ENCODE measurements around the gene NHEJ1. TPM values are rescaled to one million over a fixed set of nuclear protein-coding genes. Genes with fewer than 3 reads are reported as not detected.

The NHEJ1 gene
- total and polyA plus RNA-seq, 2 of the 13 experiments (the other 11 are each of a cell fraction or from before 2014, with no cell fraction given): 30.0 to 30.7 TPM

GRCh38 chr2:219177552-219178376 lies 17.1 kb upstream of the NHEJ1 start, which contains the start of gene RETREG2:
RETREG2 (plus strand) TSS chr2:219178275; CDS start chr2:219178353, 78 bp downstream.
- BruUV-seq (replicated peaks): TSS peak; percentile 61
- WGBS (ENCODE audit: low lambda C conversion rate): under 1% methylated on average over 42 of the region's 67 CpGs
- FAIRE-seq (peak; percentile 93), ATAC-seq (peak; percentile 83), DNase-seq (ENCODE audit: low spot score) (peak; percentile 93)
- H3K9me3 ChIP-seq (ENCODE audit: low read length): no peaks in the 10 kb centered on the region
- H3K9ac ChIP-seq (ENCODE audit: insufficient read depth, low read depth, low read length): peak within 1 kb of the TSS; percentile 82
- no peaks in the 10 kb centered on the region; a peak in 1 of 5 replicates for H3K27me3 ChIP-seq (ENCODE audit: control insufficient read depth in 1 of 2, insufficient read depth in 2 of 2, low read length in 2 of 2)
- H3K79me2 ChIP-seq (ENCODE audit: insufficient read depth, low read length): peaks cover 26% of the 10 kb centered on the region
- no peaks in the 10 kb centered on the region for H4K20me1 ChIP-seq (ENCODE audit: insufficient read depth, low read length)
- H3K27ac ChIP-seq (ENCODE audit: extremely low read length, insufficient read depth, low read length): peak within 1 kb of the TSS; percentile 90
- ChIA-PET CTCF (ENCODE audit: low intra/inter-chr PET ratio, low total read pairs) (interaction anchor here (1.7 kb wide), 1 partner anchor 17 kb away, joined by 4 read pairs; the partner anchor contains the start of gene NHEJ1), POLR2A (interaction anchor here (1.4 to 10.4 kb wide), 9 partner anchors 9 to 176 kb away, joined by 3 to 227 read pairs (median 20); partner anchors contain the start of genes ABCB6, DNAJB2, GLB1L and STK16)
- peak within 1 kb of the TSS; percentile 100 for H3K4me2 ChIP-seq (ENCODE audit: low read depth, low read length)
- intact Hi-C loops (cut with micrococcal nuclease; ENCODE audit: unreplicated experiment) (loop anchor here (1.0 to 2.0 kb wide), 3 partner anchors 31 to 121 kb away; partner anchors contain the start of gene ABCB6), in situ Hi-C loops (cut with HindIII; ENCODE audit: extremely low pct_ligation_motif_present, low pct_unique_long_range_greater_than_20kb) (no loop called here)
- H3K4me3 ChIP-seq (replicated peaks in 1 of 3; ENCODE audit: insufficient read depth in 1 of 3, low read depth in 2 of 3, low read length in 3 of 3): peak within 1 kb of the TSS; percentile 72 to 87 (median 79)
- H3K36me3 ChIP-seq (replicated peaks in 1 of 2; ENCODE audit: control insufficient read depth in 1 of 2, insufficient read depth in 2 of 2, low read length in 2 of 2): peaks cover 34 to 56% of the 10 kb centered on the region in 2 experiments
- H2AFZ ChIP-seq (ENCODE audit: low read length): no peak within 1 kb of the TSS
- H3K4me1 ChIP-seq (ENCODE audit: insufficient read depth, low read length): peaks cover 37% of the 10 kb centered on the region
- no peak for TF ChIP-seq ZBTB40 (IDR thresholded peaks at IDR 0.05)
- peak; percentile 57; the same call in 1 of the 2 replicates for TF ChIP-seq ZBTB40 (CRISPR knock-in tag; IDR thresholded peaks at IDR 0.05)
- TF ChIP-seq ZNF484 (CRISPR knock-in tag; IDR thresholded peaks at IDR 0.05; ENCODE audit: borderline replicate concordance, low read depth): no peak; the same call in 1 of the 2 replicates
- peak; percentile 89 for TF ChIP-seq FOXP4 (CRISPR knock-in tag; IDR thresholded peaks at IDR 0.05)
- TF ChIP-seq ZNF639 (CRISPR knock-in tag; conservative IDR thresholded peaks at IDR 0.05): no peak
- no peak for TF ChIP-seq ZNF549 (CRISPR knock-in tag; IDR thresholded peaks at IDR 0.05)
- TF ChIP-seq ATRX (CRISPR knock-in tag; IDR thresholded peaks at IDR 0.05; ENCODE audit: borderline replicate concordance): no peak
- no peak for TF ChIP-seq ZFP82 (CRISPR knock-in tag; IDR thresholded peaks at IDR 0.05; ENCODE audit: borderline replicate concordance)
- TF ChIP-seq DRAP1 (CRISPR knock-in tag; IDR thresholded peaks at IDR 0.05): peak; percentile 36; the same call in 1 of the 2 replicates

Data from HepG2 (cell line).